GM12891 (cell line): ENCODE data around the gene HAPSTR1.

Source experiments
- PAX5 ChIP-seq: IDR thresholded peaks from 2 replicates; pipeline ENCODE4 v1.6.1; 2011; ENCODE audit warnings: low read length, moderate library complexity, mild to moderate bottlenecking; ENCODE audit not compliant: insufficient read depth, severe bottlenecking
- POLR2A ChIP-seq: IDR thresholded peaks from 2 replicates; pipeline ENCODE4 v1.6.1; 2011; ENCODE audit warnings: low read depth, low read length, control low read depth
- POLR2AphosphoS5 ChIP-seq: IDR thresholded peaks from 2 replicates; pipeline ENCODE4 v1.6.1; 2011; ENCODE audit warnings: low read depth, low read length, control low read depth
- POU2F2 ChIP-seq: IDR thresholded peaks from 2 replicates; pipeline ENCODE4 v1.6.1; 2011; ENCODE audit warnings: low read depth, mild to moderate bottlenecking, control low read depth, low read length, moderate library complexity
- SPI1 ChIP-seq: IDR thresholded peaks from 2 replicates; pipeline ENCODE4 v1.6.1; 2011; ENCODE audit warnings: low read depth, low read length, control low read depth
- TAF1 ChIP-seq: IDR thresholded peaks from 2 replicates; pipeline ENCODE4 v1.6.1; 2011; ENCODE audit warnings: low read depth, low read length, control low read depth

GRCh38 chr16:9116141-9116540 lies 24.7 kb downstream of the HAPSTR1 start:
- TF ChIP-seq SPI1 (no peak), POLR2A (no peak), POLR2AphosphoS5 (no peak), TAF1 (no peak), PAX5 (no peak), POU2F2 (no peak)
